HG02588 (cell line): Measurements from ENCODE around the gene ZBP1.

Source experiments
- ATAC-seq: cut with Tn5 transposase; IDR thresholded peaks from one replicate; pipeline ENCODE4 v1.9.1; 2021; ENCODE audit warnings: mild to moderate bottlenecking, moderate library complexity; ENCODE audit not compliant: unreplicated experiment

The ZBP1 gene

GRCh38 chr20:57658833-57659516, 38.7 kb upstream of the ZBP1 start:
- no peak for ATAC-seq

GRCh38 chr20:57658447-57658832, 38.2 kb upstream of the ZBP1 start:
- ATAC-seq, result no peak

DNA sequence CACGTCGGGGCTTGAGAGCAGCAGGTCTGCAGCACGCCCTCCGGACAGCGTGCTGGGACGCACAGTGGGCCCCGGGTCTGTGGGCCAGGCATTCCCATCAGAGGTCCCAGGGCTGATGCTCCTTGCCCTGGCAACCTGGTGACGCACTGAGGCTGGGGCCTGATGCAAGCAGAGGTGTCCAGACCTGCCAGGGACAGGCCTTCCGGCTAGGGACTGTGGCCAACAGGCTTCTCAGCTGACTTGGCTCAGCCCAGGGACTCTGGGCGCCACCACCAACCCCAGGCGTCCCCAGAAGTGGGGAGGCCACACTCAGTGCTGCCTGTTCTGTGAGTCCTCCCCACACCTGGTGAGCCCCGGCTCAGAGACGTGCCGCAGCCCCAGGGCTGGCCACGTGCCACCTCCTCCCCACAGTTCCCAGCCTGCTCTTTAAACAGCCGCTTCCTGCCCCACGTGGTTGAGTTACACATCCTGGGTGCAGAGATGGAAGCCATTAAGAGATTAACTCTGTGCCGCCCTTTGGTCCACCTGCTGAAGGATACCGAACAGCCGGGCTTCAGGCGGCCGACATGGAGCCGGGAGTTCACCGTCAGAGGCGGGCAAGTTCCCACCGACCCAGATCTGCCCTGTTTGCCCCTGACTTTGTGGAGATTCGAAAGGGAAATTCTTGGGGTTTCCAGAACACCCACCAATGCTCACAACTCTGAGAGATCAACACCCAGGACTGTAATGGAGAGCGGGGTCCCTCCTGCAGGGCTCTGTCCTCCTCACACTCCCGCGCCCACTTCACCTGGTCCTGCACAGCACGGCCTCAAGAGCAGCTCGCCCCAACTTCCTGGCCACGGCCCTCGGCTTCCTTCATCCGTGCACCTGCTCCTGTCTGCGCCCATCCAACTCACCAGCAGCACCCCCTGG, 37.6 kb upstream of the ZBP1 start:
- ATAC-seq, result no peak

DNA sequence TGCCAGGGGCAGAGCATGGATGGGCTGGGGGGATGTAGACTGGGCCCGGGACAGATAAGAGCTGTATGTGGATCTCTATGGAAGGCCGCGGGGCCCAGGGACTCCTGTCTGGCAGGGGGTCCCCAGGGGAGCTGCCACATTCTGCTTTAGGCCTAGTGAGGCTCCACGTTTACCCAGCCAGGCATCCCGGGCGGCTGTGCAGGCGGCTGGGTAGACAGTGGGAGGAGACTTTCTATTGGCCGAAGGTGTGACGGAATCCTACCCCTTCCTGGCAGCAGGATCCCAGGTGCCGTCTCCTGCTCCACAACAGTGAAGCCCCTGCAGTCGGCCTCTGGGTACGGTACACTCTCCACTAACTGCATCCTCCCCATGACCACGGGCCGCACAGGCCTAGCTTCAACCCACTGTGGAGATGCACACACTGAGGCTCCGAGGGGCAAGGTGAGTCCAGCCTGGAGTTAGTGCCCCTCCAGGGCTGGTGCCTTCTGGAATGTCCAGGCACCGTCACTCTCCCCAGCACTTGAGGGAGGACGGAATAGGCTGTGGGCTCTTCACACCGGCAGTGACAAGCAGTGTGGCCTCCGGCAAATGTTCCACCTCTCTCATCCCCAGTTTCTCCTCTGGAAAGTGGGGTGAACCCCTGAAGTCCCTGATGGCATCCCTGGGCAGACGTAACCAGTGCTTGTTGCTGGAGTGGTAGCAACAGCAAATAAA, 36.8 kb upstream of the ZBP1 start:
- ATAC-seq, result no peak

- no peak for ATAC-seq
Observed at GRCh38 chr20:57656252-57656820, 36.1 kb upstream of the ZBP1 start.

GRCh38 chr20:57655809-57656155, 35.6 kb upstream of the ZBP1 start:
- no peak for ATAC-seq

DNA sequence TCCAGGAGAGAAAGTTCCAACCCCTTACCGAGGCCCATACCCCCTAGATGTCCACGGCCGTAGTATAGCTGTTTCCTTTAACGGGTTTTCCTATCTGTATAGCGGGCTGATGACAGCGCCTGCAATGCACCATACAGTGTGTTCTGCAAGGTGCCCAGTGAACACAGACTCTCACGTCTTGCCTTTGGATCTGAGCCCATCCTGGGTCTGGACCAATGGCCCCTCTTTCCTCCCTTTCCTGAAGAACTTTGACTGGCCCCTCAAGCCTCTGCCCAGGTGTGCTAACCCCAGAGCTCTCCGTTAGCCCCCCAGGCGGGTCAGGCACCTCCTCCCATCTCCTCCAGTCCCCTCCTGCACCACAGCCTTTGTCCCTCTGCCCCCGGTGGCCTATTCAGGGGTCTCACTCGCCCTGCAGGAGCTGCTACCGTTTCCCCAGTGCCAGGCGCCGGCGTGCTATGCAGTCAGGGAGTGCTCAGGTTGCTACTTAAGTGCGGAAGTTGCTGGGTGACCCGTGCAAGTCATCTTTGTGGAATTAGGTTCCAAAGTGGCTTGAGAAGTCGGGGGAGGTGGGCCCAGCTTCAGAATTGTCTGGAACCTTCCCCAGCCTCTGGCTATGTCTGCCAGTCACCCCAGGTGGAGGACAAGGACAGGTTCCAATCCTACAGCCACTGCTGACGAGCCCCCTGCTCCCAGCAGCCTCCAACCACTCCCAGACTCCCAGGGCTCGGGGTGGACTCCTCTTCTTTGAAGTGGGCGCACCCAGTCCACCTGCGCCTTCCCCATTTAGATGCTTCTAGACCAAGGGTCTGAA, 35.0 kb upstream of the ZBP1 start:
- ATAC-seq, result no peak

- no peak for ATAC-seq
Observed at GRCh38 chr20:57654363-57654997, 34.3 kb upstream of the ZBP1 start.

GRCh38 chr20:57653910-57654309, 33.7 kb upstream of the ZBP1 start:
- ATAC-seq, result no peak

- no peak for ATAC-seq
Observed at GRCh38 chr20:57653546-57653900, 33.3 kb upstream of the ZBP1 start.

- no peak for ATAC-seq
Observed at GRCh38 chr20:57652606-57653545, 32.6 kb upstream of the ZBP1 start.

- no peak for ATAC-seq
Observed at GRCh38 chr20:57651881-57652605, 31.8 kb upstream of the ZBP1 start.

GRCh38 chr20:57650756-57651483, 30.7 kb upstream of the ZBP1 start:
- no peak for ATAC-seq

- ATAC-seq, result no peak
Observed at GRCh38 chr20:57650266-57650665, 30.0 kb upstream of the ZBP1 start.

GRCh38 chr20:57649617-57650015, 29.4 kb upstream of the ZBP1 start:
- ATAC-seq, result no peak

DNA sequence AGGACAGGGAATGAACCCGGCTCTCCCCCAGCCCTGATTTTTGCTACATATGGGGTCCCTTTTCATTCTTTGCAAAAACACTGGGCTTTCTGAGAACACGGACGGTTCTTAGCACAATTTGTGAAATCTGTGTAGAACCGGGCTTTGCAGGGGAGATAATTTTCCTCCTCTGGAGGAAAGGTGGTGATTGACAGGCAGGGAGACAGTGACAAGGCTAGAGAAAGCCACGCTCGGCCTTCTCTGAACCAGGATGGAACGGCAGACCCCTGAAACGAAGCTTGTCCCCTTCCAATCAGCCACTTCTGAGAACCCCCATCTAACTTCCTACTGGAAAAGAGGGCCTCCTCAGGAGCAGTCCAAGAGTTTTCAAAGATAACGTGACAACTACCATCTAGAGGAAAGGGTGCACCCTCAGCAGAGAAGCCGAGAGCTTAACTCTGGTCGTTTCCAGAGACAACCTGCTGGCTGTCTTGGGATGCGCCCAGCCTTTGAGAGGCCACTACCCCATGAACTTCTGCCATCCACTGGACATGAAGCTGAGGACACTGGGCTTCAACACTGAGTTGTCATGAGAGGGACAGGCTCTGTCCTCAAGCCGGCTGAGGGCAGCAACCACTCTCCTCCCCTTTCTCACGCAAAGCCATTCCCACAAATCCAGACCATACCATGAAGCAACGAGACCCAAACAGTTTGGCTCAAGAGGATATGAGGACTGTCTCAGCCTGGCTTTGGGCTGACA, 28.8 kb upstream of the ZBP1 start:
- no peak for ATAC-seq
